Measurements from ENCODE around the gene CD9. TPM values are rescaled to one million over a fixed set of nuclear protein-coding genes. Genes with fewer than 3 reads are reported as not detected.
A peak's percentile ranks its signal among the peaks of the same experiment; 100 is the strongest.

Gene CD9
- total RNA-seq, 4 donors from 2014 or later: 349 to 416 (median 399) TPM

DNA sequence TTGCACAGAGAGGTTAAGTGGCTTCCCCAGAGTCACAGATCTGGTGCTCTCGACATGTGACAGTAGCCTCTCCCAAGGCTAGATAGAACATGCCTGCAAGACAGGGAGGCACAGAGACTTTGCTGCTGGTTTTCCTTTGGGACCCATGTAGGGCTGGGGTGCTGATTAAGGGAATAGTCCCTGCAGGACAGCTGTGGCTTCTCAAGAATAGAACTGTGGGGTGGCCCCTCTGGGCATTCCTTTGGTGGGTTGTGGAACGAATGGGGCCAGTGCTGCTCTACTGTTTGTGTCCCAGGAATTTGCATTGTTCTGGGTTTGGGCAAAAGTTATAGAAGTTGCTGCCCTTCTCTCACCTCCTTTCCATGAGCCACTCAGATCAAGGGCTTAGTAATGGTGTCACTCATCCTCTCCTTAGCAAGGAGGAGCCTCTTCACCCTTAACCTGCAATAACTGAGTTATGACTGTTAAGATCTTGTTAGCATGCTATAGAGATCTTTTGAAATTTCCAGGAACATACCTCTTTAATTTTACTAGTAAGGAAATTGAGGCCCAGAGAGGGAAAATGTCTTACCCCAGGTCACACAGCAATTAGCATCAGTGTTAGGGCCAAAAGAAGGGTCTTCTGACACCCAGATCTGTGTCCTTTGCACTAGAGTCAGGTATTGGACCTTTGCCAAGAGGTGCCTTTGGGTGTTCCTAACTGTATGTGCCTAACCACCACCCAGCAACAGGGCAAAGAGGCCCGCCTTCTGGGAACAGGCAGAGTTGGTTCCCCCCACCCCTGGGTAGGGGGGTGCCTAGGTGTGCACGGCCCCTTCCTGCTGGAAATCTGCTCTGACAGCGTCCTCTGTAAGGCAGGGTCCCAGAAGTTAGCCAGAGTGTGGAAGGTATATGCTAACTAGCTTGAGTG, 31.4 kb downstream of the CD9 start:
- no peak for TF ChIP-seq POLR2A (IDR thresholded peaks at IDR 0.05; ENCODE audit: low read depth)
- TF ChIP-seq, protein P1, sequence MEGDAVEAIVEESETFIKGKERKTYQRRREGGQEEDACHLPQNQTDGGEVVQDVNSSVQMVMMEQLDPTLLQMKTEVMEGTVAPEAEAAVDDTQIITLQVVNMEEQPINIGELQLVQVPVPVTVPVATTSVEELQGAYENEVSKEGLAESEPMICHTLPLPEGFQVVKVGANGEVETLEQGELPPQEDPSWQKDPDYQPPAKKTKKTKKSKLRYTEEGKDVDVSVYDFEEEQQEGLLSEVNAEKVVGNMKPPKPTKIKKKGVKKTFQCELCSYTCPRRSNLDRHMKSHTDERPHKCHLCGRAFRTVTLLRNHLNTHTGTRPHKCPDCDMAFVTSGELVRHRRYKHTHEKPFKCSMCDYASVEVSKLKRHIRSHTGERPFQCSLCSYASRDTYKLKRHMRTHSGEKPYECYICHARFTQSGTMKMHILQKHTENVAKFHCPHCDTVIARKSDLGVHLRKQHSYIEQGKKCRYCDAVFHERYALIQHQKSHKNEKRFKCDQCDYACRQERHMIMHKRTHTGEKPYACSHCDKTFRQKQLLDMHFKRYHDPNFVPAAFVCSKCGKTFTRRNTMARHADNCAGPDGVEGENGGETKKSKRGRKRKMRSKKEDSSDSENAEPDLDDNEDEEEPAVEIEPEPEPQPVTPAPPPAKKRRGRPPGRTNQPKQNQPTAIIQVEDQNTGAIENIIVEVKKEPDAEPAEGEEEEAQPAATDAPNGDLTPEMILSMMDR (IDR thresholded peaks at IDR 0.05): no peak
- TF ChIP-seq EP300 (IDR thresholded peaks at IDR 0.05): no peak
- no peak for TF ChIP-seq POLR2AphosphoS5 (IDR thresholded peaks at IDR 0.05)
- H3K4me3 ChIP-seq: peak overlapping the region in 1 of 4 donors; percentile 17
- no peaks in the 10 kb centered on the region for H3K27me3 ChIP-seq
- intact Hi-C loops (cut with DNase I): loop anchor here (2.0 kb wide), 2 partner anchors 31 to 45 kb away; partner anchors contain the start of gene CD9
- peaks cover 90 to 97% (median 93%) of the 10 kb centered on the region in 4 donors for H3K4me1 ChIP-seq
- H3K9me3 ChIP-seq: no peaks in the 10 kb centered on the region
- H3K36me3 ChIP-seq: peaks cover 13 to 55% (median 41%) of the 10 kb centered on the region in 4 donors
- DNase-seq (ENCODE audit: extremely low spot score): no peak
- WGBS: 81% methylated on average over 3 of the region's 5 CpGs
- peak overlapping the region; percentile 94 to 100 (median 98) for H3K27ac ChIP-seq (replicated peaks in 1 of 4)

DNA sequence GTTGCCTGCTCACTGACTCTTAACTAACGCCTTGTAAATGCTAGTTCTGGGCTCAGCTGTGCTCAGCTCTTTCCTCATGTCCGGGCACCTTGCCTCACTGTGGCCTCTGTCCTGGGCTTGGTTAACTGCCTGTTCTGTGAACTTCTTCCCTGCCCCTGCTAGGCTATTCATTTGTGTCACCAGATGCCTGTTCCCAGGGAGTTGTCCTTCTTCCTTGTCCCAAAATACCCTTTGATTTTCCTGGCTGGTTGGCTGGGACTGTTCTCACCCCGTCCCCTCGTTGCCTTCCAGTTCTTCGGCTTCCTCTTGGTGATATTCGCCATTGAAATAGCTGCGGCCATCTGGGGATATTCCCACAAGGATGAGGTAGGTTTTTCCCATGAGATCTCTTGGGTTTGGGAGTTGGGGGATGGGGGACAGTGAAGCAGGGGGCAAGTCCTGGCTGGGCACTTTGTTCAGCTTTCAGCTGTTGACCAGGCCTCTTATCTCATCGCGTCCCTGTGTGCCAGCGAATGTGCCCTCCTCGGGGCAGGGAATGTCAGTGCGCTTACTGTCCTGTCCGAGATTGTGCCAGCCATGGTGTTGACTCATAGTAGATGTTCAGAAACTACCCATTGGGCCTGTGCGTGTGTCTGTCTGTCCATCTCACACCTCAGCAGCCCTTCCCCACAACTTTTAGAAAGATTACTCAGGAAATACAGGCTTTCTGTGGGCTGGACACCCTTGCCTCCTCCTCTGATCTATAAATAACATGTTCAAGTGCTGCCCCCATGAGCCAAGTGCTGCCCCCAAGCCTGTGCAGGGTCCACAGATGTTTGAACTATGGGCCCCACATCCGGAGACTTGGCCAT, 33.1 kb downstream of the CD9 start:
- intact Hi-C loops (cut with DNase I): no loop called here
- no peaks in the 10 kb centered on the region for H3K27me3 ChIP-seq
- H3K36me3 ChIP-seq: peaks cover 28 to 59% (median 50%) of the 10 kb centered on the region in 4 donors
- no peak for TF ChIP-seq POLR2A (IDR thresholded peaks at IDR 0.05; ENCODE audit: low read depth)
- no peak for TF ChIP-seq EP300 (IDR thresholded peaks at IDR 0.05)
- peak; percentile 56 to 62 for TF ChIP-seq POLR2AphosphoS5 (IDR thresholded peaks at IDR 0.05)
- TF ChIP-seq, protein P1 (IDR thresholded peaks at IDR 0.05): peak in 1 of 3 experiments; percentile 38
- 73% methylated on average over 15 of the region's 15 CpGs for WGBS
- peak overlapping the region; percentile 94 to 100 (median 98) for H3K27ac ChIP-seq (replicated peaks in 1 of 4)
- no peaks in the 10 kb centered on the region for H3K9me3 ChIP-seq
- DNase-seq (ENCODE audit: extremely low spot score): no peak
- H3K4me1 ChIP-seq: peaks cover 73 to 79% (median 76%) of the 10 kb centered on the region in 4 donors
- no peak overlapping the region for H3K4me3 ChIP-seq

DNA sequence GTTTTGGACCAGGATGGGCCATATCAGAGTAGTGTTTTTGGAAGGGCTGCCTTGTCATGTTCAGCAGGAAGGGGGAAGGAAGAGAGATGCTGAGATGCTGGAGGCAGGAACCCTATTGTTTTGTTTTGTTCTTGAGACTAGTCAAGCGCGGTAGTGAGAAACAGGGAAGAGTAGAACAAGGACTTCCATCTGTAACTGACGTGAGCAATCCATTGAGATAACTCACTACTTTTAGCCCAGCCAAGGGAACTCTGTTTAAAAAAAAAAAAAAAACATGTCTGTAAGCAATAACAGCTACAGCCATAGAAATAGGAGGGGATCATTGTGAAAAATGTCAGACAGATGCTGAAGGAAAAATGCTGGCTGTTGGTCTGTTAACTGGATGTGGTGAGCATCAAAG, 34.0 kb downstream of the CD9 start:
- Histone ChIP-seq H3K4me1 (peaks cover 64 to 71% (median 67%) of the 10 kb centered on the region in 4 donors), H3K27me3 (no peaks in the 10 kb centered on the region), H3K36me3 (peaks cover 37 to 68% (median 55%) of the 10 kb centered on the region in 4 donors), H3K4me3 (no peak overlapping the region), H3K27ac (replicated peaks in 1 of 4) (peak overlapping the region; percentile 94 to 100 (median 98)), H3K9me3 (no peaks in the 10 kb centered on the region)
- WGBS: 53% methylated on average over 3 of the region's 3 CpGs
- intact Hi-C loops (cut with DNase I): no loop called here
- TF ChIP-seq EP300 (IDR thresholded peaks at IDR 0.05) (no peak), POLR2AphosphoS5 (IDR thresholded peaks at IDR 0.05) (peak in 1 of 2 donors; percentile 62)
- no peak for DNase-seq (ENCODE audit: extremely low spot score)

DNA sequence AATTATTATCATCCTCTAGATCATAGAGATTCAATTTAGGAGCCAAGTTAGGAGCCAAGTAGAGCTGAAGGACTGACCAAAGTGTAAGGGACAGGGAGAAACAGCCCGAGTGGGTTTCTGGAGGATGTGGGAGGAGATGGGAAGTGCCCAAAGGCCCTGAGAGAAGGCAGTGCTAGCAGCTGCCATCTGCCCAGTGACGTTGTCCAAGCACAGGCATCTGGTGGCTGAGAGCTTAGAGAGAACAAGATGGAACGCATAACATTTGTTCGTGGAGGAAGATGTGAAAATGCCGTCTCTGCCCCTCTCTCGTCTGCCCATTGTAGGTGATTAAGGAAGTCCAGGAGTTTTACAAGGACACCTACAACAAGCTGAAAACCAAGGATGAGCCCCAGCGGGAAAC, 34.7 kb downstream of the CD9 start:
- no peak for DNase-seq (ENCODE audit: extremely low spot score)
- H3K9me3 ChIP-seq: no peaks in the 10 kb centered on the region
- no peak overlapping the region for H3K4me3 ChIP-seq
- peak overlapping the region; percentile 94 to 100 (median 98) for H3K27ac ChIP-seq (replicated peaks in 1 of 4)
- intact Hi-C loops (cut with DNase I): no loop called here
- H3K36me3 ChIP-seq: peaks cover 39 to 75% (median 61%) of the 10 kb centered on the region in 4 donors
- H3K4me1 ChIP-seq: peaks cover 58 to 64% (median 61%) of the 10 kb centered on the region in 4 donors
- TF ChIP-seq POLR2A (IDR thresholded peaks at IDR 0.05; ENCODE audit: low read depth): no peak
- TF ChIP-seq, protein P1 (IDR thresholded peaks at IDR 0.05): no peak
- no peak for TF ChIP-seq POLR2AphosphoS5 (IDR thresholded peaks at IDR 0.05)
- TF ChIP-seq EP300 (IDR thresholded peaks at IDR 0.05): no peak
- no peaks in the 10 kb centered on the region for H3K27me3 ChIP-seq
- WGBS: 66% methylated on average over 7 of the region's 7 CpGs

Data from esophagus muscularis mucosa (tissue), 4 donors.